Body of pancreas (tissue), 4 donors: Measurements from ENCODE around the gene NUP210.

Experiments used
- POLR2A ChIP-seq, 3 donors: fragments of 450-650 bp; IDR thresholded peaks; one replicate each; pipeline ENCODE4 v1.6.1; 2016; ENCODE audit warnings: antibody characterized with exemption in 3 of 3, mild to moderate bottlenecking in 2 of 3
- TF ChIP-seq, protein P1 (sequence below), 7 experiments: fragments of 450-650 bp in 4 of 7; fragments of 200-600 bp in 3 of 7; sonication (generic) in 3 of 7; IDR thresholded peaks; one replicate each; pipeline ENCODE4 v1.5.1; 2016 to 2019; ENCODE audit warnings: antibody characterized with exemption in 7 of 7

DNA sequence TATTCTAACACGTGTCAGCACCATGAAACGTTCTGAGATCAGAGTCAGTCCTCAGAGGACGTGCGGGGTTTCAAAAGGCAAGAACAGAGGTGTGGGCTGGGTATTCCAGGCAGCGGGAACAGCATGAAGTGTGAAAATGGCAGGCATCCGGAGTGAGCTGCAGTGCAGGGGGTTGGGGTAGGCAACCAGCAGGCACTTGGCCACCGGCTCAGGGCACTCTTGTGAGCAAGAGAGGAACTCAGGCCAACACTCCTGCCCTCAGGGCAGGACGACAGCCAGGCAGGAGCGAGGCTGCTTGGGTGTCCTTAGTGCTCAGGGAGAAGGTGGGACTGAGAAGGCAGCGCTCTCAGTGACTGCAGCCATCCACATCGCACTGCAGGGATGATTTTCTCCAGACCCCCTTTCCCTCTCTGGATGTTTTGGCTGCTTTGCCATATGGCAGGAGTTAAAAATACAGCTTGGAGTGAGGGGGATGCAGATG, 151.1 kb downstream of the NUP210 start:
- TF ChIP-seq, protein P1, sequence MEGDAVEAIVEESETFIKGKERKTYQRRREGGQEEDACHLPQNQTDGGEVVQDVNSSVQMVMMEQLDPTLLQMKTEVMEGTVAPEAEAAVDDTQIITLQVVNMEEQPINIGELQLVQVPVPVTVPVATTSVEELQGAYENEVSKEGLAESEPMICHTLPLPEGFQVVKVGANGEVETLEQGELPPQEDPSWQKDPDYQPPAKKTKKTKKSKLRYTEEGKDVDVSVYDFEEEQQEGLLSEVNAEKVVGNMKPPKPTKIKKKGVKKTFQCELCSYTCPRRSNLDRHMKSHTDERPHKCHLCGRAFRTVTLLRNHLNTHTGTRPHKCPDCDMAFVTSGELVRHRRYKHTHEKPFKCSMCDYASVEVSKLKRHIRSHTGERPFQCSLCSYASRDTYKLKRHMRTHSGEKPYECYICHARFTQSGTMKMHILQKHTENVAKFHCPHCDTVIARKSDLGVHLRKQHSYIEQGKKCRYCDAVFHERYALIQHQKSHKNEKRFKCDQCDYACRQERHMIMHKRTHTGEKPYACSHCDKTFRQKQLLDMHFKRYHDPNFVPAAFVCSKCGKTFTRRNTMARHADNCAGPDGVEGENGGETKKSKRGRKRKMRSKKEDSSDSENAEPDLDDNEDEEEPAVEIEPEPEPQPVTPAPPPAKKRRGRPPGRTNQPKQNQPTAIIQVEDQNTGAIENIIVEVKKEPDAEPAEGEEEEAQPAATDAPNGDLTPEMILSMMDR (IDR thresholded peaks at IDR 0.05) = no peak
- no peak for TF ChIP-seq POLR2A (IDR thresholded peaks at IDR 0.05)
